ENCODE measurements around the gene CTCFL. TPM values are rescaled to one million over a fixed set of nuclear protein-coding genes. Genes with fewer than 3 reads are reported as not detected.

Gene CTCFL, protein sequence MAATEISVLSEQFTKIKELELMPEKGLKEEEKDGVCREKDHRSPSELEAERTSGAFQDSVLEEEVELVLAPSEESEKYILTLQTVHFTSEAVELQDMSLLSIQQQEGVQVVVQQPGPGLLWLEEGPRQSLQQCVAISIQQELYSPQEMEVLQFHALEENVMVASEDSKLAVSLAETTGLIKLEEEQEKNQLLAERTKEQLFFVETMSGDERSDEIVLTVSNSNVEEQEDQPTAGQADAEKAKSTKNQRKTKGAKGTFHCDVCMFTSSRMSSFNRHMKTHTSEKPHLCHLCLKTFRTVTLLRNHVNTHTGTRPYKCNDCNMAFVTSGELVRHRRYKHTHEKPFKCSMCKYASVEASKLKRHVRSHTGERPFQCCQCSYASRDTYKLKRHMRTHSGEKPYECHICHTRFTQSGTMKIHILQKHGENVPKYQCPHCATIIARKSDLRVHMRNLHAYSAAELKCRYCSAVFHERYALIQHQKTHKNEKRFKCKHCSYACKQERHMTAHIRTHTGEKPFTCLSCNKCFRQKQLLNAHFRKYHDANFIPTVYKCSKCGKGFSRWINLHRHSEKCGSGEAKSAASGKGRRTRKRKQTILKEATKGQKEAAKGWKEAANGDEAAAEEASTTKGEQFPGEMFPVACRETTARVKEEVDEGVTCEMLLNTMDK
- 0.63 TPM in 1 of 2 replicates, not detected in the other for total RNA-seq (2014; rRNA removed; shearing (Covaris generic))
- total RNA-seq (2022): not detected in 2 replicates
- Bru-seq, nascent RNA: not detected
- percentile 8 among the genes with signal in this experiment for BruChase-seq, experiment 1, labeled RNA remaining after a 6-hour chase
- not detected for BruChase-seq, experiment 2, labeled RNA remaining after a 2-hour chase
- long read RNA-seq, partial matches to known transcripts: 0 of 4 reads
- long read RNA-seq, other reads (novel, unspliced or antisense): 4 of 4 reads

DNA sequence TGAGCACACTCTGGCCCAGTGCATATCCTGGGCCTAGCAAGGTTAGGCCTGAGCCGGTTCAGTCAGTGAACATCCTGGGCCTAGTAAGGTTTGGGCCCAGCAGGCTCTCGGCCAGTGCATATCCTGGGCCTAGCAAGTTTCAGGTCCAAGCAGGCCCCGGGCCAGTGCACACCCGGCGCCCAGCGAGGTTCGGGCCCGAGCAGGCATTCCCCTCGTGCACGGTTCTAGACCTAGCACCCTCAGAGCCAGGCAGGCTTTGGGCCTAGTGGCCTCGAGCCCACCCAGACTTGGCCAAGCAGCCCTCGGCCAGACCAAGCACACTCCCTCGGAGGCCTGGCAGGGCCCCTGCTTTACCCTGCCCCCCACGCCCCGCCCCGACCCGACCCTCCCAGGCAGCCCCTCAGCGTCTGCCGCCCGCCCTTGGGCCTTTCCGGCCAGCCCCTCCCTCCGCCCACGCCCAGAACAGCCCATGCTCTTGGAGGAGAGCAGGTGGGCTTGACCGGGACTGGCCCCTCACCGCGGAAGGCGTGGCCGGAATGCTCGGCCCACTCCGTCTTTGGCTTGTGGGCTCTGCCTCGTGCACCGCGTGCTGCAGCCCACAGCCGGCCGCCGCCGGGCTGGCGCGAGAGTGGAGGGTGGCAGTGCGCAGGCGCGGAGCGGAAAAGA is at the start of gene CTCFL:
Gene CTCFL (minus strand): TSS at position 630 of the 666 bp plus-strand sequence. CDS start 935 bp downstream, outside the sequence.
- Histone ChIP-seq H3K9me3 (ENCODE audit: low read length) (no peaks in the 10 kb centered on the region), H2AFZ (ENCODE audit: low read length) (no peak within 1 kb of the TSS), H3K9me2 (ENCODE audit: insufficient read depth, low read length) (no peaks in the 10 kb centered on the region), H3K4me2 (ENCODE audit: low read length) (no peak within 1 kb of the TSS), H3K4me3 (ENCODE audit: low read depth, low read length, poor library complexity, severe bottlenecking) (no peak within 1 kb of the TSS), H3K36me3 (ENCODE audit: insufficient read depth, low read length) (no peaks in the 10 kb centered on the region), H3K4me1 (ENCODE audit: insufficient read depth, low read length, poor library complexity, severe bottlenecking) (peaks cover 7% of the 10 kb centered on the region), H4K20me1 (ENCODE audit: insufficient read depth, low read length) (no peaks in the 10 kb centered on the region), H3K79me2 (ENCODE audit: insufficient read depth, low read depth, low read length) (no peaks in the 10 kb centered on the region), H3K27ac (ENCODE audit: low read depth, low read length, poor library complexity, severe bottlenecking) (no peak within 1 kb of the TSS)
- no peak for DNase-seq (ENCODE audit: low spot score)
- intact Hi-C loops (cut with micrococcal nuclease; ENCODE audit: unreplicated experiment): no loop called here
- TF ChIP-seq CTCF (conservative IDR thresholded peaks at IDR 0.05; ENCODE audit: low read length) (no peak), EZH2phosphoT487 (IDR thresholded peaks at IDR 0.05; ENCODE audit: borderline replicate concordance, low read depth, low read length) (no peak)
- POLR2A ChIA-PET: no interaction called here
- no TSS peak for BruUV-seq (replicated peaks)
- CTCF ChIA-PET (ENCODE audit: unreplicated experiment): no interaction called here

DNA sequence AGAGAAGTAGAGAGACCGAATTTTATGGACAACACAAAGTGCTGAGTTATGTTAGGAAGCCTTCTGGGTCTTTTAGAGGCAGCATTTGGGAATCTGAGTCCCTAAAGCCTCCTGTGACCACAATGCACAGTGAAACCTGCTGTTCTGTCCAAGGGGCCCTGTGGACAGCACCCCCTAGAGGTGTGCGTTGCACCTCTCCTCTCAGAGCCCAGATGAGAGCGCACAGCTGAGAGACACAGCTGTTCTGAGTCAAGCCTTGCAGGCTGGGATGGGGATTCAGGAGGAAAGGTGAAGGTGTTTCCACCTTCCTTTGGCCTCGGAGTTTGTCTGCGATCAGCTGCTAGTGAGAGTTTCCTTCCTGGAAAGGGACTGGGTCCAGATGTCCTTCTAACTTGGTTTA is 49.0 kb upstream of the CTCFL start:
- Histone ChIP-seq H3K27ac (ENCODE audit: low read depth, low read length, poor library complexity, severe bottlenecking) (no peak overlapping the region), H3K9me2 (ENCODE audit: insufficient read depth, low read length) (no peaks in the 10 kb centered on the region), H3K4me3 (ENCODE audit: low read depth, low read length, poor library complexity, severe bottlenecking) (no peak overlapping the region), H3K4me1 (ENCODE audit: insufficient read depth, low read length, poor library complexity, severe bottlenecking) (no peaks in the 10 kb centered on the region), H3K4me2 (ENCODE audit: low read length) (no peak overlapping the region), H2AFZ (ENCODE audit: low read length) (no peak overlapping the region), H3K79me2 (ENCODE audit: insufficient read depth, low read depth, low read length) (no peaks in the 10 kb centered on the region), H3K9me3 (ENCODE audit: low read length) (no peaks in the 10 kb centered on the region), H4K20me1 (ENCODE audit: insufficient read depth, low read length) (no peaks in the 10 kb centered on the region; the same call in 1 of the 2 replicates), H3K36me3 (ENCODE audit: insufficient read depth, low read length) (no peaks in the 10 kb centered on the region)
- intact Hi-C loops (cut with micrococcal nuclease; ENCODE audit: unreplicated experiment): no loop called here
- BruUV-seq (replicated peaks): no TSS peak
- CTCF ChIA-PET (ENCODE audit: unreplicated experiment): no interaction called here
- POLR2A ChIA-PET: no interaction called here
- peak; percentile 44 for DNase-seq (ENCODE audit: low spot score)
- TF ChIP-seq EZH2phosphoT487 (IDR thresholded peaks at IDR 0.05; ENCODE audit: borderline replicate concordance, low read depth, low read length): no peak
- peak; percentile 81 for TF ChIP-seq CTCF (conservative IDR thresholded peaks at IDR 0.05; ENCODE audit: low read length)

All from OCI-LY7 (cell line).